OCI-LY3 (cell line): Measurements from ENCODE around the gene LIFR.

Experiments used
- H2AFZ ChIP-seq: fragments of 200-600, 300-600 bp; shearing (Covaris generic); 2 replicates; pipeline ENCODE4 v1.6.0; 2014; ENCODE audit warnings: antibody characterized with exemption, low read depth, low read length
- H3K27ac ChIP-seq: fragments of 200-600, 300-600 bp; sonication (generic); 2 replicates; pipeline ENCODE4 v1.5.1; 2014; ENCODE audit warnings: mild to moderate bottlenecking, low read length, moderate library complexity, mixed read lengths
- H3K27me3 ChIP-seq: fragments of 200-600, 300-600 bp; sonication (generic); 2 replicates; pipeline ENCODE4 v1.6.1; 2014; ENCODE audit warnings: low read depth, low read length, mixed read lengths
- H3K36me3 ChIP-seq: fragments of 200-600, 300-600 bp; sonication (generic); replicated peaks from 2 replicates; pipeline ENCODE3; 2014; ENCODE audit warnings: low read depth, low read length, mixed read lengths
- H3K4me1 ChIP-seq: fragments of 300-600, 200-600 bp; sonication (generic); 2 replicates; pipeline ENCODE4 v1.6.1; 2014; ENCODE audit warnings: low read length, mixed read lengths
- H3K4me2 ChIP-seq: fragments of 200-600, 300-600 bp; sonication (generic); 2 replicates; pipeline ENCODE4 v1.6.1; 2014; ENCODE audit warnings: low read length, mixed read lengths
- H3K4me3 ChIP-seq: fragments of 300-600, 200-600 bp; sonication (generic); 2 replicates; pipeline ENCODE4 v1.5.1; 2014; ENCODE audit warnings: antibody characterized with exemption, mild to moderate bottlenecking, low read length, moderate library complexity
- H3K79me2 ChIP-seq: fragments of 300-600, 200-600 bp; shearing (Covaris generic); 2 replicates; pipeline ENCODE4 v1.6.1; 2014; ENCODE audit warnings: mild to moderate bottlenecking, low read length, mixed read lengths
- H3K9ac ChIP-seq: fragments of 300-600, 200-600 bp; shearing (Covaris generic); 2 replicates; pipeline ENCODE4 v1.6.0; 2014; ENCODE audit warnings: mild to moderate bottlenecking, low read length, moderate library complexity
- H3K9me3 ChIP-seq: fragments of 200-600, 300-600 bp; shearing (Covaris generic); 2 replicates; pipeline ENCODE4 v1.6.1; 2014; ENCODE audit warnings: low read length, mixed read lengths; ENCODE audit not compliant: insufficient read depth
- H4K20me1 ChIP-seq: fragments of 200-600, 300-600 bp; sonication (generic); 2 replicates; pipeline ENCODE4 v1.6.1; 2016; ENCODE audit warnings: low read length, mixed read lengths; ENCODE audit not compliant: insufficient read depth
- EZH2phosphoT487 ChIP-seq: fragments of 200-600 bp; shearing (Covaris generic); IDR thresholded peaks from 2 replicates; pipeline ENCODE4 v1.6.1; 2018; ENCODE audit warnings: antibody characterized with exemption, mixed run types, low read depth
- TF ChIP-seq, protein P1 (sequence below): fragments of 200-600, 300-600 bp; sonication (generic); IDR thresholded peaks from 2 replicates; pipeline ENCODE4 v1.5.1; 2014; ENCODE audit warnings: antibody characterized with exemption, low read length, low read depth

The LIFR gene

GRCh38 chr5:38447786-38448185 is 108.7 kb downstream of the LIFR start:
- Histone ChIP-seq H4K20me1 (peaks cover 44% of the 10 kb centered on the region), H3K27me3 (peaks cover 61% of the 10 kb centered on the region), H3K27ac (no peak overlapping the region), H2AFZ (no peak overlapping the region), H3K4me2 (no peak overlapping the region), H3K36me3 (no peaks in the 10 kb centered on the region), H3K9me3 (no peaks in the 10 kb centered on the region), H3K4me3 (no peak overlapping the region), H3K79me2 (no peaks in the 10 kb centered on the region), H3K4me1 (no peaks in the 10 kb centered on the region), H3K9ac (no peak overlapping the region)
- TF ChIP-seq EZH2phosphoT487 = no peak
- TF ChIP-seq, protein P1, sequence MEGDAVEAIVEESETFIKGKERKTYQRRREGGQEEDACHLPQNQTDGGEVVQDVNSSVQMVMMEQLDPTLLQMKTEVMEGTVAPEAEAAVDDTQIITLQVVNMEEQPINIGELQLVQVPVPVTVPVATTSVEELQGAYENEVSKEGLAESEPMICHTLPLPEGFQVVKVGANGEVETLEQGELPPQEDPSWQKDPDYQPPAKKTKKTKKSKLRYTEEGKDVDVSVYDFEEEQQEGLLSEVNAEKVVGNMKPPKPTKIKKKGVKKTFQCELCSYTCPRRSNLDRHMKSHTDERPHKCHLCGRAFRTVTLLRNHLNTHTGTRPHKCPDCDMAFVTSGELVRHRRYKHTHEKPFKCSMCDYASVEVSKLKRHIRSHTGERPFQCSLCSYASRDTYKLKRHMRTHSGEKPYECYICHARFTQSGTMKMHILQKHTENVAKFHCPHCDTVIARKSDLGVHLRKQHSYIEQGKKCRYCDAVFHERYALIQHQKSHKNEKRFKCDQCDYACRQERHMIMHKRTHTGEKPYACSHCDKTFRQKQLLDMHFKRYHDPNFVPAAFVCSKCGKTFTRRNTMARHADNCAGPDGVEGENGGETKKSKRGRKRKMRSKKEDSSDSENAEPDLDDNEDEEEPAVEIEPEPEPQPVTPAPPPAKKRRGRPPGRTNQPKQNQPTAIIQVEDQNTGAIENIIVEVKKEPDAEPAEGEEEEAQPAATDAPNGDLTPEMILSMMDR = no peak

DNA sequence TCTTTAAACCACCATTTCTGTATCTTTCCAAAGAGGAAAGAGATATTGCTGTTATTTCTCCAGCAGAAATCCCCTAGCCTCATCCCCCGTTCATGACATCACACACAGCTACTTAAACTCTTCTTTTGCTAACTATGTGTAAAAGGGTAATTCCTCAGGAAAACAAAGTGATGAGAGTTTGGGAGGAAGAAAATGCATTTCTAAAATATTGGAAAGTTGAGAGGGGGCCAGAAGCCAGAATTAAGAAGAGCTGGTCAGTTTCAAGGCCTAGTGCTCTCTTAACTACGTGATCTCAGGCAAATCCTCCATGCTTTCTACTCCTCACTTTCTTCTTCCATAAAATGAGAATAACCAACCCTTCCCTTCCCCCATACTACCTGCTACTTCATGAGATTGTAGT is 109.4 kb downstream of the LIFR start:
- H3K36me3 ChIP-seq = no peaks in the 10 kb centered on the region
- TF ChIP-seq, protein P1 = no peak
- TF ChIP-seq EZH2phosphoT487 = no peak
- no peak overlapping the region for H3K4me3 ChIP-seq
- H3K4me1 ChIP-seq = no peaks in the 10 kb centered on the region
- H2AFZ ChIP-seq = no peak overlapping the region
- H4K20me1 ChIP-seq = peaks cover 37% of the 10 kb centered on the region
- H3K79me2 ChIP-seq = no peaks in the 10 kb centered on the region
- no peak overlapping the region for H3K4me2 ChIP-seq
- no peak overlapping the region for H3K9ac ChIP-seq
- no peaks in the 10 kb centered on the region for H3K9me3 ChIP-seq
- H3K27ac ChIP-seq = no peak overlapping the region
- peaks cover 58% of the 10 kb centered on the region for H3K27me3 ChIP-seq

DNA sequence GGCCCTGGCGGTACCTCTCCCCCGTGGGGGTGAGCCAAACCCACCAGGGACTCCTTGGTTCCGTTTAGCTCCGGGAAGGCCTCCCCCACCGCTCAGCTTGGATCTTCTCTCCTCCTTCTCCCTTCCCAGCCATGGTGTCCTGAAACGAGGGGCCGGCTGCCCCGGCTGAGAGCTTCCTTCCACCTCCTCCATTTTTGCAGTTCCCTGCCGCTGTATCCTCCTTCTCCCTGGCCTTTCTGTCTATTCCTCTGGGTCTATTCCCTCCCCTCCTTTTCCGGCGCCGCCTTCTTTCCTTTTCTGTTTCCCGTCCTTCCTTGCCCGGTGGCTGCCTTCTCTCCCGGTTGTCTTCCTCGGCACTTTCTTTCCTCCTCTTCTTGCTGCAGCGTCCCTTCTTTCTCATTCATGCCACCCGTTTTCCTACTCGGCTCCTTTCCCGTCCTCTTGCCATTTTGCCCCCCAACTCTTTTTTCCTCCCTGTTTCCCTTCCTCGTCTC is 110.4 kb downstream of the LIFR start:
- TF ChIP-seq, protein P1 = no peak
- TF ChIP-seq EZH2phosphoT487 = no peak
- Histone ChIP-seq H3K9ac (no peak overlapping the region), H3K27me3 (peaks cover 53% of the 10 kb centered on the region), H3K4me2 (no peak overlapping the region), H3K4me3 (no peak overlapping the region), H4K20me1 (peaks cover 32% of the 10 kb centered on the region), H3K27ac (no peak overlapping the region), H3K79me2 (no peaks in the 10 kb centered on the region), H2AFZ (no peak overlapping the region), H3K36me3 (no peaks in the 10 kb centered on the region), H3K9me3 (no peaks in the 10 kb centered on the region), H3K4me1 (no peaks in the 10 kb centered on the region)

- Histone ChIP-seq H3K79me2 (no peaks in the 10 kb centered on the region), H3K4me1 (no peaks in the 10 kb centered on the region), H3K27ac (no peak overlapping the region), H3K4me2 (no peak overlapping the region), H3K4me3 (no peak overlapping the region), H3K36me3 (no peaks in the 10 kb centered on the region), H3K9ac (no peak overlapping the region), H3K27me3 (peaks cover 48% of the 10 kb centered on the region), H4K20me1 (peaks cover 26% of the 10 kb centered on the region), H3K9me3 (no peaks in the 10 kb centered on the region), H2AFZ (no peak overlapping the region)
- no peak for TF ChIP-seq EZH2phosphoT487
- TF ChIP-seq, protein P1 = no peak
Measured at GRCh38 chr5:38445374-38446028, 110.9 kb downstream of the LIFR start.
